ENCODE measurements around the gene CEPT1.

The CEPT1 gene

GRCh38 chr1:111221276-111221632 is 81.2 kb downstream of the CEPT1 start:
- no peaks in the 10 kb centered on the region for H3K9me2 ChIP-seq (replicated peaks; ENCODE audit: control insufficient read depth, low read length)
- no peaks in the 10 kb centered on the region for H3K79me2 ChIP-seq (ENCODE audit: control insufficient read depth, low read length)
- peaks cover 19% of the 10 kb centered on the region for H3K36me3 ChIP-seq (ENCODE audit: control insufficient read depth, low read length)
- peak overlapping the region; percentile 87 for H3K4me2 ChIP-seq (ENCODE audit: low read length)
- H3K4me1 ChIP-seq (ENCODE audit: control insufficient read depth, low read length) = peaks cover 87% of the 10 kb centered on the region
- TF ChIP-seq EZH2phosphoT487 (IDR thresholded peaks at IDR 0.05; ENCODE audit: borderline replicate concordance, low read length) = no peak
- H3K27ac ChIP-seq (ENCODE audit: low read depth, low read length) = peak overlapping the region; percentile 98
- no peaks in the 10 kb centered on the region for H4K20me1 ChIP-seq (ENCODE audit: control insufficient read depth, insufficient read depth, low read depth, low read length)
- no peaks in the 10 kb centered on the region for H3K27me3 ChIP-seq (ENCODE audit: control insufficient read depth, low read length)
- peak overlapping the region; percentile 66 for H3K4me3 ChIP-seq (ENCODE audit: low read length)
- no peaks in the 10 kb centered on the region for H3K9me3 ChIP-seq (ENCODE audit: control insufficient read depth, insufficient read depth, low read length)
- peaks cover 56% of the 10 kb centered on the region for H3F3A ChIP-seq (ENCODE audit: control insufficient read depth, insufficient read depth)

GRCh38 chr1:111221633-111222291 is 81.7 kb downstream of the CEPT1 start:
- no peaks in the 10 kb centered on the region for H3K9me2 ChIP-seq (replicated peaks; ENCODE audit: control insufficient read depth, low read length)
- H3K27me3 ChIP-seq (ENCODE audit: control insufficient read depth, low read length) = no peaks in the 10 kb centered on the region
- H3K4me2 ChIP-seq (ENCODE audit: low read length) = peak overlapping the region; percentile 87
- H3K79me2 ChIP-seq (ENCODE audit: control insufficient read depth, low read length) = no peaks in the 10 kb centered on the region
- peaks cover 14% of the 10 kb centered on the region for H3K36me3 ChIP-seq (ENCODE audit: control insufficient read depth, low read length)
- no peak for TF ChIP-seq CTCF (IDR thresholded peaks at IDR 0.05; ENCODE audit: low read depth, low read length, poor library complexity, severe bottlenecking)
- TF ChIP-seq EZH2phosphoT487 (IDR thresholded peaks at IDR 0.05; ENCODE audit: borderline replicate concordance, low read length) = no peak
- H3K9me3 ChIP-seq (ENCODE audit: control insufficient read depth, insufficient read depth, low read length) = no peaks in the 10 kb centered on the region
- H3K4me3 ChIP-seq (ENCODE audit: low read length) = peak overlapping the region; percentile 66
- H3K27ac ChIP-seq (ENCODE audit: low read depth, low read length) = peak overlapping the region; percentile 98
- peaks cover 84% of the 10 kb centered on the region for H3K4me1 ChIP-seq (ENCODE audit: control insufficient read depth, low read length)
- H3F3A ChIP-seq (ENCODE audit: control insufficient read depth, insufficient read depth) = peaks cover 50% of the 10 kb centered on the region
- H4K20me1 ChIP-seq (ENCODE audit: control insufficient read depth, insufficient read depth, low read depth, low read length) = no peaks in the 10 kb centered on the region

- Histone ChIP-seq H3K36me3 (ENCODE audit: control insufficient read depth, low read length) (peaks cover 9% of the 10 kb centered on the region), H3K4me2 (ENCODE audit: low read length) (peak overlapping the region; percentile 87), H3K4me3 (ENCODE audit: low read length) (peak overlapping the region; percentile 66), H3K27me3 (ENCODE audit: control insufficient read depth, low read length) (no peaks in the 10 kb centered on the region), H3K9me3 (ENCODE audit: control insufficient read depth, insufficient read depth, low read length) (no peaks in the 10 kb centered on the region), H3F3A (ENCODE audit: control insufficient read depth, insufficient read depth) (peaks cover 43% of the 10 kb centered on the region), H3K27ac (ENCODE audit: low read depth, low read length) (peak overlapping the region; percentile 98), H3K9me2 (replicated peaks; ENCODE audit: control insufficient read depth, low read length) (no peaks in the 10 kb centered on the region), H3K79me2 (ENCODE audit: control insufficient read depth, low read length) (no peaks in the 10 kb centered on the region), H3K4me1 (ENCODE audit: control insufficient read depth, low read length) (peaks cover 80% of the 10 kb centered on the region), H4K20me1 (ENCODE audit: control insufficient read depth, insufficient read depth, low read depth, low read length) (no peaks in the 10 kb centered on the region)
- TF ChIP-seq CTCF (IDR thresholded peaks at IDR 0.05; ENCODE audit: low read depth, low read length, poor library complexity, severe bottlenecking) = peak; percentile 96
- no peak for TF ChIP-seq EZH2phosphoT487 (IDR thresholded peaks at IDR 0.05; ENCODE audit: borderline replicate concordance, low read length)
These were observed 82.5 kb downstream of the CEPT1 start for GRCh38 chr1:111222308-111223125.
